ENCODE measurements around the gene KLHL12. TPM values are rescaled to one million over a fixed set of nuclear protein-coding genes. Genes with fewer than 3 reads are reported as not detected.

KLHL12 gene
- total RNA-seq, 1 experiment from 2014 or later: 33.8 TPM

- ATAC-seq: no peak
- ChIA-PET CTCF (no interaction called here), POLR2A (no interaction called here), RAD21 (ENCODE audit: low non-redundant PET in 1 of 2, low total read pairs in 2 of 2, uncharacterized antibody in 2 of 2, unreplicated experiment in 2 of 2) (interaction anchor here in 1 of 2 experiments (0.7 kb wide), 1 partner anchor 93 kb away, joined by 3 read pairs; no protein-coding TSS in a partner anchor)
- Histone ChIP-seq H3K27me3 (ENCODE audit: insufficient read depth, low read length) (no peaks in the 10 kb centered on the region), H3K36me3 (ENCODE audit: control insufficient read depth in 1 of 2, insufficient read depth in 2 of 2, low read length in 2 of 2) (no peaks in the 10 kb centered on the region), H3K9ac (ENCODE audit: low read length) (no peak overlapping the region), H2AFZ (ENCODE audit: low read depth, low read length, poor library complexity, severe bottlenecking) (no peak overlapping the region), H3K4me2 (ENCODE audit: low read length) (no peak overlapping the region), H3K9me2 (ENCODE audit: insufficient read depth) (no peaks in the 10 kb centered on the region), H3K4me1 (ENCODE audit: control insufficient read depth in 1 of 2, insufficient read depth in 2 of 2, low read length in 2 of 2) (peaks cover 0 to 4% of the 10 kb centered on the region in 2 experiments; a peak in 2 of 4 replicates), H3K9me3 (ENCODE audit: control insufficient read depth in 1 of 2, insufficient read depth in 1 of 2, low read depth in 1 of 2, low read length in 2 of 2) (no peaks in the 10 kb centered on the region), H3K79me2 (ENCODE audit: insufficient read depth, low read length) (no peaks in the 10 kb centered on the region), H3K4me3 (replicated peaks in 1 of 2; ENCODE audit: low read depth in 1 of 2, low read length in 2 of 2) (no peak overlapping the region), H3K27ac (ENCODE audit: low read depth, low read length) (no peak overlapping the region), H4K20me1 (ENCODE audit: insufficient read depth) (no peaks in the 10 kb centered on the region)
- no peak for DNase-seq (ENCODE audit: low read depth, low spot score)
- intact Hi-C loops (cut with micrococcal nuclease): loop anchor here (5.0 kb wide), 2 partner anchors 38 to 98 kb away; partner anchors contain the start of gene PCAT6
- no TSS peak for BruUV-seq (replicated peaks)
- TF ChIP-seq EZH2 (IDR thresholded peaks at IDR 0.05) (no peak), TCF7L2 (IDR thresholded peaks at IDR 0.05; ENCODE audit: borderline replicate concordance, extremely low read depth, insufficient read depth, insufficient read length) (no peak), POLR2AphosphoS5 (IDR thresholded peaks at IDR 0.05; ENCODE audit: low read depth, low read length) (no peak), EGR1 (IDR thresholded peaks at IDR 0.05; ENCODE audit: low read depth) (no peak), CBX3 (IDR thresholded peaks at IDR 0.05; ENCODE audit: low read depth) (no peak), SP1 (IDR thresholded peaks at IDR 0.05; ENCODE audit: low read depth) (no peak), ZNF274 (IDR thresholded peaks at IDR 0.05; ENCODE audit: low read depth, low read length) (no peak), ZBTB33 (IDR thresholded peaks at IDR 0.05; ENCODE audit: extremely low read depth, insufficient replicate concordance, low read length) (no peak), SRF (IDR thresholded peaks at IDR 0.05; ENCODE audit: low read depth) (no peak), CTCF (IDR thresholded peaks at IDR 0.05 in 2 of 3, conservative IDR thresholded peaks at IDR 0.05 in 1 of 3; ENCODE audit: borderline replicate concordance in 1 of 3, insufficient read depth in 1 of 3, low read depth in 2 of 3, low read length in 2 of 3) (no peak)
These were observed 76.3 kb downstream of the KLHL12 start for GRCh38 chr1:202850593-202851362.
